ENCODE measurements around the gene SBF2. TPM values are rescaled to one million over a fixed set of nuclear protein-coding genes. Genes with fewer than 3 reads are reported as not detected.
A peak's percentile ranks its signal among the peaks of the same experiment; 100 is the strongest.

The SBF2 gene
- total and polyA plus RNA-seq, 7 experiments from 2014 or later, result 4.2 to 35.2 (median 13.3) TPM

- Mint-ChIP-seq H3K27ac (peak overlapping the region in 1 of 9 donors; percentile 20), H3K27me3 (no peaks in the 10 kb centered on the region), H3K9me3 (no peaks in the 10 kb centered on the region), H3K36me3 (no peaks in the 10 kb centered on the region), H3K4me3 (no peak overlapping the region), H3K4me1 (peaks cover 0 to 30% (median 5%) of the 10 kb centered on the region in 7 donors)
- ChIA-PET POLR2A (no interaction called here), CTCF (interaction anchor here (0.6 to 0.9 kb wide), 2 partner anchors 139 to 562 kb away, joined by 3 read pairs; no protein-coding TSS in a partner anchor)
- H3K27me3 ChIP-seq (ENCODE audit: control insufficient read depth in 2 of 2, insufficient read depth in 2 of 2, low read length in 2 of 2), result no peaks in the 10 kb centered on the region
- H3K4me1 ChIP-seq (ENCODE audit: control insufficient read depth in 2 of 2, insufficient read depth in 2 of 2, low read length in 2 of 2), result no peaks in the 10 kb centered on the region
- no peak overlapping the region for H3K4me3 ChIP-seq (ENCODE audit: low read length)
- intact Hi-C loops (cut with micrococcal nuclease), result loop anchor here (10.0 kb wide), 3 partner anchors 703 to 993 kb away; partner anchors contain the start of genes AMPD3 (in 1 of the 2) and NRIP3 (in 1 of the 2)
- no peaks in the 10 kb centered on the region for H3K9me3 ChIP-seq (ENCODE audit: control insufficient read depth in 2 of 3, low read length in 3 of 3)
- H3K27ac ChIP-seq (ENCODE audit: low read depth, low read length), result no peak overlapping the region
- no peak for DNase-seq
- H3K36me3 ChIP-seq (ENCODE audit: control insufficient read depth in 2 of 3, insufficient read depth in 3 of 3, low read length in 3 of 3), result no peaks in the 10 kb centered on the region
- no peak for ATAC-seq
Observed at GRCh38 chr11:9752091-9752490, 541.9 kb downstream of the SBF2 start.

DNA sequence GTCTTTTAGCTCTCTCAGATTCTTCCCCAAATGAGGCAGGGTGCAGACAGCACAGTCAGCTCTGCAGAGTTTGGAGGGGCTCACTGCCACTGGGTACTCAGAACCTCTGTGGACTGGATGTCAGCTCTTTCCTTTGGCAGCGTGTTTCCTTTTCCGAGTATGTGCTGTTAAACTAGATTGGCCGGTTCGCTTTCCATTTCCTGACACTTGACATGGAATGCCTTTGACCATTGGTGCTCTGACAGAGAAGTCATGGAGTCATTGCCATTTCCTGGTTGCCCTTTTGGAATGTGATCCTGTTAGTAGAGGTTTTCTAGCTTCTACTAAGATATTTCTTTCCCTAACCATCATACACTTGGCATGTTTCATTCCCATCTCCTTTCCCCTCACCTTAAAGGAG is 543.5 kb downstream of the SBF2 start:
- Histone ChIP-seq H3K27me3 (ENCODE audit: control insufficient read depth in 2 of 2, insufficient read depth in 2 of 2, low read length in 2 of 2) (no peaks in the 10 kb centered on the region), H3K9me3 (ENCODE audit: control insufficient read depth in 2 of 3, low read length in 3 of 3) (no peaks in the 10 kb centered on the region), H3K36me3 (ENCODE audit: control insufficient read depth in 2 of 3, insufficient read depth in 3 of 3, low read length in 3 of 3) (no peaks in the 10 kb centered on the region), H3K4me3 (ENCODE audit: low read length) (no peak overlapping the region), H3K27ac (ENCODE audit: low read depth, low read length) (no peak overlapping the region), H3K4me1 (ENCODE audit: control insufficient read depth in 2 of 2, insufficient read depth in 2 of 2, low read length in 2 of 2) (no peaks in the 10 kb centered on the region)
- Mint-ChIP-seq H3K9me3 (no peaks in the 10 kb centered on the region), H3K27ac (no peak overlapping the region), H3K27me3 (no peaks in the 10 kb centered on the region), H3K4me1 (peaks cover 0 to 18% (median 0%) of the 10 kb centered on the region in 7 donors), H3K36me3 (no peaks in the 10 kb centered on the region), H3K4me3 (no peak overlapping the region)
- POLR2A ChIA-PET, result interaction anchor here (0.7 kb wide), 1 partner anchor 137 kb away, joined by 4 read pairs; no protein-coding TSS in a partner anchor
- CTCF ChIA-PET, result interaction anchor here (1.0 to 3.2 kb wide), 6 partner anchors 8 to 560 kb away, joined by 3 to 40 read pairs (median 4); partner anchors contain the start of gene WEE1
- ATAC-seq (no peak), DNase-seq (no peak)
- intact Hi-C loops (cut with micrococcal nuclease), result loop anchor here (10.0 kb wide), 3 partner anchors 704 to 994 kb away; partner anchors contain the start of genes AMPD3 (in 1 of the 2) and NRIP3 (in 1 of the 2)

GRCh38 chr11:9748361-9748970 is 545.6 kb downstream of the SBF2 start:
- H3K9me3 ChIP-seq (ENCODE audit: control insufficient read depth in 2 of 3, low read length in 3 of 3), result no peaks in the 10 kb centered on the region
- DNase-seq (peak in 8 of 9 donors; percentile 41 to 68 (median 60)), ATAC-seq (peak; percentile 98)
- no peaks in the 10 kb centered on the region for H3K27me3 ChIP-seq (ENCODE audit: control insufficient read depth in 2 of 2, insufficient read depth in 2 of 2, low read length in 2 of 2)
- Mint-ChIP-seq H3K4me3 (no peak overlapping the region), H3K27me3 (peaks cover 0 to 4% (median 0%) of the 10 kb centered on the region in 5 donors), H3K27ac (peak overlapping the region in 2 of 9 donors; percentile 28 to 46), H3K4me1 (peaks cover 0 to 18% (median 0%) of the 10 kb centered on the region in 7 donors), H3K9me3 (no peaks in the 10 kb centered on the region), H3K36me3 (no peaks in the 10 kb centered on the region)
- POLR2A ChIA-PET, result interaction anchor here (1.1 kb wide), 2 partner anchors 135 to 175 kb away, joined by 3 to 4 read pairs; partner anchors contain the start of gene WEE1
- intact Hi-C loops (cut with micrococcal nuclease), result loop anchor here (1.0 to 5.0 kb wide), 4 partner anchors 86 to 213 kb away; partner anchors contain the start of genes WEE1 (in 2 of the 2) and SWAP70 (in 1 of the 2)
- H3K27ac ChIP-seq (ENCODE audit: low read depth, low read length), result no peak overlapping the region
- H3K4me3 ChIP-seq (ENCODE audit: low read length), result no peak overlapping the region
- H3K4me1 ChIP-seq (ENCODE audit: control insufficient read depth in 2 of 2, insufficient read depth in 2 of 2, low read length in 2 of 2), result no peaks in the 10 kb centered on the region
- CTCF ChIA-PET, result interaction anchor here (0.6 to 3.2 kb wide), 12 partner anchors 10 to 1062 kb away, joined by 3 to 40 read pairs (median 4); no protein-coding TSS in a partner anchor
- no peaks in the 10 kb centered on the region for H3K36me3 ChIP-seq (ENCODE audit: control insufficient read depth in 2 of 3, insufficient read depth in 3 of 3, low read length in 3 of 3)

DNA sequence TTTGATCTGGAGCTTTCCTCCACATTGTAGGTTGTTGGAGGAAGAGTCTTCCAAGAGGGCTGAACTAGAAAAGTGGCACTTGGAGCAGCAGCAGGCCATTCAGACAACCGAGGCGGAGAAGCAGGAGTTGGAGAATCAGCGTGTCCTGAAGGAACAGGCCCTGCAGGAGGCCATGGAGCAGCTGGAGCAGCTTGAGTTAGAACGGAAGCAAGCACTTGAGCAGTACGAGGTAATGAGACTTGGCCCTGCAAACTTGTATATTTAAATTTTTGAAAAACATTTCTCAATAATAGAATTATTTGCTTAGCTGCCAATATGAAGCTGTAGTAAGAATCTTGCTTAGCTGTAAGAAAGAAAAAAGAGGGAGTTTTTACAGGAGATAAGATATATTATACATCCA is 546.2 kb downstream of the SBF2 start:
- POLR2A ChIA-PET, result interaction anchor here (1.1 kb wide), 1 partner anchor 174 kb away, joined by 4 read pairs; the partner anchor contains the start of gene WEE1
- CTCF ChIA-PET, result interaction anchor here (0.6 to 3.2 kb wide), 13 partner anchors 10 to 1061 kb away, joined by 3 to 40 read pairs (median 4); no protein-coding TSS in a partner anchor
- Histone ChIP-seq H3K27ac (ENCODE audit: low read depth, low read length) (no peak overlapping the region), H3K4me3 (ENCODE audit: low read length) (no peak overlapping the region), H3K4me1 (ENCODE audit: control insufficient read depth in 2 of 2, insufficient read depth in 2 of 2, low read length in 2 of 2) (no peaks in the 10 kb centered on the region), H3K27me3 (ENCODE audit: control insufficient read depth in 2 of 2, insufficient read depth in 2 of 2, low read length in 2 of 2) (no peaks in the 10 kb centered on the region), H3K36me3 (ENCODE audit: control insufficient read depth in 2 of 3, insufficient read depth in 3 of 3, low read length in 3 of 3) (no peaks in the 10 kb centered on the region), H3K9me3 (ENCODE audit: control insufficient read depth in 2 of 3, low read length in 3 of 3) (no peaks in the 10 kb centered on the region)
- no peak for DNase-seq
- Mint-ChIP-seq H3K27me3 (peaks cover 0 to 4% (median 0%) of the 10 kb centered on the region in 5 donors), H3K4me3 (no peak overlapping the region), H3K27ac (no peak overlapping the region), H3K36me3 (no peaks in the 10 kb centered on the region), H3K9me3 (no peaks in the 10 kb centered on the region), H3K4me1 (peaks cover 0 to 14% (median 0%) of the 10 kb centered on the region in 7 donors)
- no peak for ATAC-seq
- intact Hi-C loops (cut with micrococcal nuclease), result loop anchor here (1.0 to 5.0 kb wide), 4 partner anchors 86 to 213 kb away; partner anchors contain the start of genes WEE1 (in 2 of the 2) and SWAP70 (in 1 of the 2)

DNA sequence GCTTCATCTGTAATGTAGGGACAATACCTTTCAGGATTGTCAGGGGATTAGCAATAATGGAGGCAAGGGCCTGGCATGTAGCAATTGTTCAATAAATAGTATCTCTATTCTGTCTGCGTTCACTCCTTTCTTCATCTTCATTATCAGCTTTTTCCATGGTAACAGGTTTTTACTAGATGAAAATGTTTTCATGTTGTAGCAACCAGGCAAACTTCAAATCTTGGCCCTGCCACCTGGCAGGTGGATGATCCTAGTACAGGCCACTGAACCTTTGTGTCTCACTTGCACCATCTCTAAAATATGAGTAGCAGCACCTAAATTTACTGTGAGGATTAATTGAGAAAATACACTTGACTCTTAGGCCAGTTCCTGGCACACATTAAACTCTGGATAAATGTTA is 546.8 kb downstream of the SBF2 start:
- H3K9me3 ChIP-seq (ENCODE audit: control insufficient read depth in 2 of 3, low read length in 3 of 3), result no peaks in the 10 kb centered on the region
- no peak overlapping the region for H3K27ac ChIP-seq (ENCODE audit: low read depth, low read length)
- intact Hi-C loops (cut with micrococcal nuclease), result loop anchor here in 1 of 2 donors (5.0 kb wide), 1 partner anchor 85 kb away; the partner anchor contains the start of gene SWAP70
- Mint-ChIP-seq H3K27me3 (peaks cover 0 to 4% (median 0%) of the 10 kb centered on the region in 5 donors), H3K4me1 (peaks cover 0 to 13% (median 0%) of the 10 kb centered on the region in 7 donors), H3K27ac (no peak overlapping the region), H3K9me3 (no peaks in the 10 kb centered on the region), H3K36me3 (peaks cover 0 to 2% (median 0%) of the 10 kb centered on the region in 5 donors), H3K4me3 (no peak overlapping the region)
- H3K4me3 ChIP-seq (ENCODE audit: low read length), result no peak overlapping the region
- DNase-seq, result no peak
- no peaks in the 10 kb centered on the region for H3K27me3 ChIP-seq (ENCODE audit: control insufficient read depth in 2 of 2, insufficient read depth in 2 of 2, low read length in 2 of 2)
- no peaks in the 10 kb centered on the region for H3K36me3 ChIP-seq (ENCODE audit: control insufficient read depth in 2 of 3, insufficient read depth in 3 of 3, low read length in 3 of 3)
- ATAC-seq, result no peak
- ChIA-PET CTCF (interaction anchor here (0.6 to 2.8 kb wide), 8 partner anchors 10 to 563 kb away, joined by 3 to 12 read pairs (median 4); no protein-coding TSS in a partner anchor), POLR2A (no interaction called here)
- H3K4me1 ChIP-seq (ENCODE audit: control insufficient read depth in 2 of 2, insufficient read depth in 2 of 2, low read length in 2 of 2), result no peaks in the 10 kb centered on the region

DNA sequence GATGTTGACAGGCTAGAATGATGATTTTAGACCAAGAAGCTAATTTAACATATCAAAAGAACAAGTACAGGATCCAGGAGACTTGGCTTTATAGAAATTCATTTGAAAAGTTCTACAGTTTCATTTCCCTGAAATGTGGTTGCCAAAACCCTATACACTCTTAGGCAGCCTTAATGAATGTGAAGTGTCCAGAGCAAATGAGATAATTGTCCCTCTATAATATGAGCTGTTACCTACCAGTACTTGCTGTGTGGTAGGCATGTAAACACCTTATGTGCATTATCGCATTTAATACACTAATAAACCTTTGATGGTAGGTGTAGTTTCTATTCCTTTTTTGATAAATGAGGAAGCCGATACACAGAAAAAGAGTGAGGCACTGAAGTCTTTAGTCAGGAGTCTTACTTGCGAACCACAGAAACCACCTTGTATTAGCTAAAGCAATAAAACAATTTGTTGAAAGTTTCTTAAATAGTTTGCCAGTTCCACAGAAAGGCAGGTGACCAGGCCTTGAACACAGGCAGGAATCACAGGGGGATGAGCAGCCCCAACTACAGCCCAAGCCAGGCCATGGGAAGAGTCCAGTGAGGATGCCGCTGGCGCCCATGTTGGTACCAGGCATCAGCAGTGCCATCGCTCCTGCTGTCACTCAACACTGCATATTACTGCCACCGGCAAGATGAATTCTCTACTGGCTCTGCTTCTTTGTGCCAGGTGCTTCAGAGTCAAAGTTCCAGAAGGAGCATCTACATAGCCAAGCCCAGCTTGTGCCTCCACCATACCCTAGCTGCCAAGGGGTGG is 548.4 kb downstream of the SBF2 start:
- H3K27me3 ChIP-seq (ENCODE audit: control insufficient read depth in 2 of 2, insufficient read depth in 2 of 2, low read length in 2 of 2), result no peaks in the 10 kb centered on the region
- CTCF ChIA-PET, result no interaction called here
- Mint-ChIP-seq H3K4me1 (peaks cover 0 to 11% (median 0%) of the 10 kb centered on the region in 7 donors), H3K36me3 (peaks cover 0 to 5% (median 0%) of the 10 kb centered on the region in 5 donors), H3K27ac (no peak overlapping the region), H3K27me3 (peaks cover 0 to 4% (median 0%) of the 10 kb centered on the region in 5 donors), H3K4me3 (no peak overlapping the region), H3K9me3 (peaks cover 0 to 2% (median 0%) of the 10 kb centered on the region in 11 donors)
- H3K9me3 ChIP-seq (ENCODE audit: control insufficient read depth in 2 of 3, low read length in 3 of 3), result no peaks in the 10 kb centered on the region
- POLR2A ChIA-PET, result no interaction called here
- no peak overlapping the region for H3K4me3 ChIP-seq (ENCODE audit: low read length)
- no peaks in the 10 kb centered on the region for H3K4me1 ChIP-seq (ENCODE audit: control insufficient read depth in 2 of 2, insufficient read depth in 2 of 2, low read length in 2 of 2)
- H3K36me3 ChIP-seq (ENCODE audit: control insufficient read depth in 2 of 3, insufficient read depth in 3 of 3, low read length in 3 of 3), result no peaks in the 10 kb centered on the region
- intact Hi-C loops (cut with micrococcal nuclease), result loop anchor here in 1 of 2 donors (5.0 kb wide), 1 partner anchor 83 kb away; the partner anchor contains the start of gene SWAP70
- no peak for DNase-seq
- ATAC-seq, result no peak
- no peak overlapping the region for H3K27ac ChIP-seq (ENCODE audit: low read depth, low read length)

All from naive thymus-derived CD4-positive, alpha-beta T cell (primary cell).